SK-N-MC (cell line): ENCODE results near the gene VWA3A.
"Not testable (repeated sequence)": the region's sequence is repeated elsewhere in the genome, so short reads cannot be mapped to it uniquely, and the experiment has no call there.

Source experiments
- DNase-seq: peaks from one replicate; pipeline ENCODE4 v3.0.0-alpha.2; 2011; ENCODE audit warnings: low read depth, low spot score
- H3K27ac ChIP-seq: fragments of 200-600 bp; sonication (generic); 2 replicates; pipeline ENCODE4 v1.5.1; 2016; ENCODE audit warnings: mixed run types
- H3K36me3 ChIP-seq: fragments of 200-600 bp; sonication (generic); 2 replicates; pipeline ENCODE4 v1.6.1; 2017; ENCODE audit warnings: antibody characterized with exemption, low read length, mixed read lengths; ENCODE audit not compliant: insufficient read depth
- H3K4me3 ChIP-seq: fragments of 200-600 bp; sonication (generic); 2 replicates; pipeline ENCODE4 v1.5.1; 2016
- H3K9ac ChIP-seq: fragments of 200-600 bp; sonication (generic); 2 replicates; pipeline ENCODE4 v1.8.0; 2017; ENCODE audit warnings: mixed run types, mixed read lengths; ENCODE audit not compliant: insufficient read length
- H3K9me3 ChIP-seq: fragments of 200-600 bp; sonication (generic); 2 replicates; pipeline ENCODE4 v1.6.1; 2017; ENCODE audit warnings: low read depth, mild to moderate bottlenecking, antibody characterized with exemption, low read length, moderate library complexity, mixed read lengths
- EZH2 ChIP-seq: fragments of 200-600 bp; sonication (generic); IDR thresholded peaks from one replicate; pipeline ENCODE4 v1.6.1; 2017; ENCODE audit warnings: antibody characterized with exemption
- FOXP2 ChIP-seq: optimal IDR thresholded peaks from 2 replicates; pipeline ENCODE3; 2011; ENCODE audit warnings: mild to moderate bottlenecking, moderate library complexity; ENCODE audit not compliant: insufficient read depth; ENCODE audit errors: extremely low read length, control extremely low read depth
- POLR2AphosphoS5 ChIP-seq: IDR thresholded peaks from 2 replicates; pipeline ENCODE4 v1.6.1; 2012; ENCODE audit warnings: mild to moderate bottlenecking, low read depth, low read length, borderline replicate concordance

VWA3A gene

GRCh38 chr16:22138482-22138881 lies 46.1 kb downstream of the VWA3A start:
- Histone ChIP-seq H3K27ac (no peak overlapping the region), H3K4me3 (no peak overlapping the region), H3K36me3 (no peaks in the 10 kb centered on the region), H3K9ac (no peak overlapping the region), H3K9me3 (no peaks in the 10 kb centered on the region)
- no peak for DNase-seq
- TF ChIP-seq FOXP2 (no peak), EZH2 (no peak), POLR2AphosphoS5 (no peak)

DNA sequence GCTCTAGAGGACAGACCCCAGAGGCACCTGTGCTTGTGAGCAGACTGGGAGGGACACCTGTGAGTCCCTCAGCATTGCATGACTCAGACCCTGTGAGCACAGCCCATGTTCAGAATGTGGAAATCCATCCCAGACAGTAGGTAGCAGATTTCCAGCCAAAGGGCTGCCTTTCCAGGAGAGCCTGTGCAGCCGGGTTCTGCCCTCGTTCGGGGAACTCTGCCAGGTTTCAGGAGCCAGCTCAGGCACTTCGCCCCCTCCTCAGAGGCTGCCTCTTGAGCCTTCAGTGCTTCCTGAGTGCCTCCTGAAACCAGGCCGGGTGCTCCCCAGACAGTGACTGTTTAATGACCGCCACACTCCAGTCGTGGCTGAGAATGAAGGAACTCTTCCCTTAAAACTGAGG lies 46.7 kb downstream of the VWA3A start:
- H3K9ac ChIP-seq: no peak overlapping the region
- H3K9me3 ChIP-seq: no peaks in the 10 kb centered on the region
- TF ChIP-seq POLR2AphosphoS5 (no peak), FOXP2 (no peak), EZH2 (no peak)
- DNase-seq: no peak
- H3K4me3 ChIP-seq: no peak overlapping the region
- H3K27ac ChIP-seq: no peak overlapping the region
- no peaks in the 10 kb centered on the region for H3K36me3 ChIP-seq

DNA sequence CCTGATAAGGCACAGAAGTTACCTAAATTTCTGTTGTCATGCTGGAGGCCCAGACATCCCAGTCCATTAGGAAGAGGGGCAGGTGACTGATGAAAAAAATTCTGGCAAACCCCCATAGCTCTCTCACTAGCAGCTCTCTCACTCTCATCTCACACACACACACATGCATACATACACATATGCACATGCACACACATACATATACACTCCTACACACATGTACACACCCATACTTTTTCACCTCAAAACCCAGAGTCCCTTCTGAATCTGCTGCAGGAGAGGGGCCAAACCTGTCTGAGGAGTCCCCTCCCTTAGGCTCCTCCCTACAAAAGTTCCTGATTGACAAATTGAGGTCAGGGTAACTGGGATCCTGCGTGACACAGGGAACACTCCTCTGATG lies 47.4 kb downstream of the VWA3A start:
- no peak overlapping the region for H3K9ac ChIP-seq
- no peaks in the 10 kb centered on the region for H3K9me3 ChIP-seq
- H3K27ac ChIP-seq: no peak overlapping the region
- H3K36me3 ChIP-seq: no peaks in the 10 kb centered on the region
- no peak overlapping the region for H3K4me3 ChIP-seq
- no peak for DNase-seq
- no peak for TF ChIP-seq EZH2
- no peak for TF ChIP-seq FOXP2
- no peak for TF ChIP-seq POLR2AphosphoS5

GRCh38 chr16:22141767-22142166 lies 49.4 kb downstream of the VWA3A start:
- DNase-seq: no peak
- Histone ChIP-seq H3K4me3 (no peak overlapping the region), H3K27ac (no peak overlapping the region), H3K36me3 (no peaks in the 10 kb centered on the region), H3K9me3 (no peaks in the 10 kb centered on the region), H3K9ac (no peak overlapping the region)
- TF ChIP-seq FOXP2 (no peak), POLR2AphosphoS5 (no peak), EZH2 (no peak)

DNA sequence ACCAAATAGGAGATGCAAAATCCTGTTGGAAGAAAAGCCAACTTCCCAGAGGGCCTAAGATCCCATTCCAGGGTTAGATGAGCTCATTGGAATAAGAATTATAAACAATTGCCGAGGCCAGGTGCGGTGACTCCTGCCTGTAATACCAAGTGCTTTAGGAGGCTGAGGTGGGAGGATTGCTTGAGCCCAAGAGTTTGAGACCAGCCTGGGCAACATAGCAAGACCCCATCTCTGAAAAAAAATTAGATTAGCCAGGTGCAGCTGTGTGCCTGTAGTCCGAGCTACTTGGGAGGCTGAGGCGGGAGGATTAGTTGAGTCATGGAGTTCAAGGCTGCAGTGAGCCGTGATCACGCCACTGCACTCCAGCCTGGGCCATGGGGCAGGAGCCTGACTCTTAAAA lies 52.2 kb downstream of the VWA3A start:
- no peak for DNase-seq
- no peak overlapping the region for H3K4me3 ChIP-seq
- no peak overlapping the region for H3K9ac ChIP-seq
- no peak for TF ChIP-seq EZH2
- no peak for TF ChIP-seq FOXP2
- TF ChIP-seq POLR2AphosphoS5: no peak
- no peaks in the 10 kb centered on the region for H3K9me3 ChIP-seq
- H3K27ac ChIP-seq: no peak overlapping the region
- H3K36me3 ChIP-seq: no peaks in the 10 kb centered on the region

DNA sequence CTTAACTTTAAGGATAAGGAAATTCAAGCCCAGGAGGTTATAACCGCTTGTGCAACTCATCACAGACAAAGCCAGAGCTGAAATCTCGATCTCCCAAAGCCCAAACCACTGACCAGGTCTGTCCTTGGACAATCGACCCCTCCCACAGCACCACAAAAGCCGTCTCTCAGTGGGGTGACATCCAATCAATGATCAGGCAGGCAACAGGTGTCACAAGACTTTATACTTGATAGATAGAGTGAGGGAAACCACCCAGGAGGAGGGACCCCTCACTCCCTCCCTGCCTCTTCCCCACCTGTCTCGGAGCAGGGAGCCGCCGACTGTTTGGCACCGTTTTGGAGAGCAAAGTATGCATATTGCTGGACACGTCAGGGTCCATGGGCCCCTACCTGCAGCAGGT lies 55.5 kb downstream of the VWA3A start:
- DNase-seq: no peak
- Histone ChIP-seq H3K27ac (no peak overlapping the region), H3K36me3 (no peaks in the 10 kb centered on the region), H3K4me3 (no peak overlapping the region), H3K9ac (no peak overlapping the region), H3K9me3 (no peaks in the 10 kb centered on the region)
- TF ChIP-seq FOXP2 (no peak), EZH2 (no peak), POLR2AphosphoS5 (no peak)

DNA sequence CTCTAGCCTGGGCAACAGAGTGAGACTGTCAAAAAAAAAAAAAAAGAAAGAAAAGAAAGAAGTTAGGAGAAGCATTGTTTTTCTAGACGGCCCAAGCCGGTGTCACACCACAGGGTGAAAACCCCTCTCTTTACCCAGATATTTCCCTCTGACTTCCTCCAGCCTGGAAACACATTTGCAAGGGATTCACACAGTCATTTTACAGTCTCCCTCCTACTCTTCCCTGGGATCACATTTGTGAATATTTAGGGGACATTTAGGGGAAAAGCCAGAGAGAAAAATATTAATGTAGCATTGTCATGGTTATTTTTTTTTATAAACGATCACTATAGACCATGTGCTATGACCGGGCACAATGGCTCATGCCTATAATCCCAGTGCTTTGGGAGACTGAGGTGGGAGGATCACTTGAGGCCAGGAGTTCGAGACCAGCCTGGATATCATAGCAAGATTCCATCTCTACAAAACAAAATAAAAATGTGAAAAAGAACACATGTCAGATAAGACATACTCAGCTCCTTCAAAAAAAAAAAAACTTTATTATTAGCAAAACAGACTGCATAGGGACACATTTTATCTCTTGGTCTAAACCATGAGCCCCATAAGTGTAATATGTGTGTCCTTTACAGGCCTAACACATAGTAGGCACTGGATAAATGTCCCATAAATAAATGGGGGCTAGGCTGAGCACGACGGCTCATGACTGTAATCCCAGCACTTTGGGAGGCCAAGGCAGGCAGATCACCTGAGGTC lies 59.1 kb downstream of the VWA3A start:
- no peaks in the 10 kb centered on the region for H3K9me3 ChIP-seq
- no peaks in the 10 kb centered on the region for H3K36me3 ChIP-seq
- no peak overlapping the region for H3K4me3 ChIP-seq
- DNase-seq: no peak
- H3K27ac ChIP-seq: no peak overlapping the region
- TF ChIP-seq POLR2AphosphoS5 (no peak), FOXP2 (no peak), EZH2 (no peak)
- no peak overlapping the region for H3K9ac ChIP-seq

DNA sequence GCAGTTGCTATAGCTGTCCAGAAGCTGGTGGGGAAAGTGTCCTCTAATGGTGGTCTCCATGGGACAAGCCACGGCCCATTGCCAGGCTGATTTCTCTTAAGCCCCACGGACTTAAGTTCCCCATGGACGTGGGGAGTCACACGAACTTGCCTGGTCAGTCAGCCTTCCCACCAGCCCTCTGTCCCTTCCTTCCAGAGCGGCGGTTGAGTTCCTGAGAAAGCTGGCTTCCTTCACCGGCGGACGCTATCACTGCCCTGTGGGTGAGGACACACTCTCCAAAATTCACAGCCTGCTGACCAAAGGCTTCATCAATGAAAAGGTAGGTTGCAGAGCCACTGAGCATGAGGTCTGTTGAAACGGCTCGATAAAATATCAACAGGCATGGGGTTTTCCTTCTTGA lies 60.0 kb downstream of the VWA3A start:
- DNase-seq: no peak
- Histone ChIP-seq H3K27ac (no peak overlapping the region), H3K36me3 (no peaks in the 10 kb centered on the region), H3K4me3 (no peak overlapping the region), H3K9me3 (no peaks in the 10 kb centered on the region), H3K9ac (no peak overlapping the region)
- TF ChIP-seq FOXP2 (no peak), POLR2AphosphoS5 (no peak)

DNA sequence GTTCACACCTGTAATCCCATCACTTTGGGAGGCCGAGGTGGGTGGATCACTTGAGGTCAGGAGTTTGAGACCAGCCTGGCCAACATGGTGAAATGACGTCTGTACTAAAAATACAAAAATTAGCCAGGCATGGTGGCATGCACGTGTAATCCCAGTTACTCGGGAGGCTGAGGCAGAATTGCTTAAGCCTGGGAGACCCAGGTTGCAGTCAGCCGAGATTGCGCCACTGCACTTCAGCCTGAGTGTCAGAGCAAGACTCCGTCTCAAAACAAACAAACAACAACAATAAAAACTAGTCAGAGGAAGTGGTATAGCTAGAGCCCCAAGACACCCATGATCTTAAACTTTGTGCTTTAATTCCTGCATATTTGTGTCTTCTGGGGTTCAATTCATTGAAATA lies 60.7 kb downstream of the VWA3A start:
- not testable (repeated sequence) for H3K9me3 ChIP-seq, H3K27ac ChIP-seq, H3K9ac ChIP-seq, DNase-seq, H3K4me3 ChIP-seq, H3K36me3 ChIP-seq
